Urothelium cell line (cell line): ENCODE measurements around the gene CDK17.
"Not testable (repeated sequence)": the region's sequence is repeated elsewhere in the genome, so short reads cannot be mapped to it uniquely, and the experiment has no call there.

Experiments
- DNase-seq: peaks from one replicate; pipeline ENCODE4 v3.0.0; 2011; ENCODE audit warnings: low spot score, mixed read lengths
- FAIRE-seq: peaks from 2 replicates; lab custom pipeline; 2011; peaks lifted over from hg19 to GRCh38; lab: Jason Lieb, UNC

CDK17 gene

DNA sequence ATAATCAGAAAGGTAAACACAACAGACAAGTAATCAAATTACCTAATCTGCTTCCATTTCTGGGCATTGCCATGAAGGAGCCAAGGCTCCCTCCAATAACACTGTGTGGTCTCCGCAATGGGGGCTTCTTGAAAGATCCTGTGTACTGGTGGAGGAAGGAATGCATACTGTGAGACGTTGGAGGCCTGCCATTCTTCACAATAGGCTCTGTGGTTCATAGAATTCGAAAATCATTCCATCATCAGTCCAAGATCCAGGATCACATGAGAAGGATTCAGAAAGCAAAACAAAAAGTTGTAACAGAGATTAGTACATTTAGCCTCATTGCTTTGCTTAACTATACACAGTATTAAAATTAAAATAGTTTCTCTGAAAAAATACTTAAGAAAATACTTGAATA is 76.3 kb downstream of the CDK17 start:
- DNase-seq (no peak), FAIRE-seq (no peak)

DNA sequence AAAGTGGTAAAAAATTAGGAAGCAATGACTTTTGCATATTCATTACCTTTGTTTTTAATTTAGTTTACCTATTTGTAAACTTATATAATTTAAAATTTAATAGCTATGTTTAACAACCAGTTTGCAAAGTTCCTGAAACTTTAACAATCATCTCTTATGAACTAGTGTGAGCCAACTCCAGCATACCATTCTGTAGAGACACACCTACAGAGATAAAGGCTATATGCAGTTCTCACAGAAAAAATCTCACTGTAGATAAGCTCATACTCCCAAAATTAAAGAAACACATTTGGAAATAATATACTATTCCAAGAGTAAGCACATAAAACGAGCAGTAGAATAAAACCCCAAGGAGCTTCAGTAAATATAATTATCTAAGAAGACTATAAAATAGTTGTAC is 77.5 kb downstream of the CDK17 start:
- no peak for DNase-seq
- FAIRE-seq: no peak

DNA sequence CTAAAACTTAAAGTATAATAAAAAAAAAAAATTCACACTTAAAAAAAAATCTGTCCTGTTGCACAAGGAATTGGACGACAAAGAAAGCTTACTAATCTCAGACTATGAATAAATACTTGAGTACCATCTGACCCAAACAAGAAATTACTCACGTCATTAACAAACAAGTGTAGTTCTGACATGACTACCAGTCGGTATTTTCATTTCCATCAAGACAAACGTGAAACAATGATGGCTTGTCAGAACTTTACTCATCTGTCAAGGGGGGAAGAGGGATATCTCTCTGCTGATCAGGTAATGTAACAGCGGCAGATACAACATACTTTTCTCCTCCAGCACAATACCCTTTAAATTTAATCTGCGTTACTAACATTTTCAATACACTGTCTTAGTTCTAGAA is 78.3 kb downstream of the CDK17 start:
- DNase-seq: no peak
- FAIRE-seq: no peak

DNA sequence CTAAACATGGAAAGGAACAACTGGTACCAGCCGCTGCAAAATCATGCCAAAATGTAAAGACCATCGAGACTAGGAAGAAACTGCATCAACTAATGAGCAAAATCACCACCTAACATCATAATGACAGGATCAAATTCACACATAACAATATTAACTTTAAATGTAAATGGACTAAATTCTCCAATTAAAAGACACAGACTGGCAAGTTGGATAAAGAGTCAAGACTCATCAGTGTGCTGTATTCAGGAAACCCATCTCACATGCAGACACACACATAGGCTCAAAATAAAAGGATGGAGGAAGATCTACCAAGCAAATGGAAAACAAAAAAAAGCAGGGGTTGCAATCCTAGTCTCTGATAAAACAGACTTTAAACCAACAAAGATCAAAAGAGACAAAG is 82.4 kb downstream of the CDK17 start:
- not testable (repeated sequence) for FAIRE-seq, DNase-seq

DNA sequence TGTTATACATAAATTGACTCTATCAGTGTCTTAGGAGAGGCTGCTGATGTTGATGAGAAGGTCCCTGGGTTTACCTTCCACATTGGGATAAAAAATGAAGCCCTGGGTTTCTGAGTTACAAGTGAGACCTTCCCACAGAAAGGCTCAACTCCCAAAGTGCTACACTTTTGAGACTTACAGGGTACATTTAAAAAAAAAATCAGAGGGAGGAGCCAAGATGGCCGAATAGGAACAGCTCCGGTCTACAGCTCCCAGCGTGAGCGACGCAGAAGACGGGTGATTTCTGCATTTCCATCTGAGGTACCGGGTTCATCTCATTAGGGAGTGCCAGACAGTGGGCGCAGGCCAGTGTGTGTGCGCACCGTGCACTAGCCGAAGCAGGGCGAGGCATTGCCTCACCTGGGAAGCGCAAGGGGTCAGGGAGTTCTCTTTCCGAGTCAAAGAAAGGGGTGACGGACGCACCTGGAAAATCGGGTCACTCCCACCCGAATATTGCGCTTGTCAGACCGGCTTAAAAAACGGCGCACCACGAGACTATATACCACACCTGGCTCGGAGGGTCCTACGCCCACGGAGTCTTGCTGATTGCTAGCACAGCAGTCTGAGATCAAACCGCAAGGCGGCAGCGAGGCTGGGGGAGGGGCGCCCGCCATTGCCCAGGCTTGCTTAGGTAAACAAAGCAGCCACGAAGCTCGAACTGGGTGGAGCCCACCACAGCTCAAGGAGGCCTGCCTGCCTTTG is 84.3 kb downstream of the CDK17 start:
- FAIRE-seq, DNase-seq: not testable (repeated sequence)

DNA sequence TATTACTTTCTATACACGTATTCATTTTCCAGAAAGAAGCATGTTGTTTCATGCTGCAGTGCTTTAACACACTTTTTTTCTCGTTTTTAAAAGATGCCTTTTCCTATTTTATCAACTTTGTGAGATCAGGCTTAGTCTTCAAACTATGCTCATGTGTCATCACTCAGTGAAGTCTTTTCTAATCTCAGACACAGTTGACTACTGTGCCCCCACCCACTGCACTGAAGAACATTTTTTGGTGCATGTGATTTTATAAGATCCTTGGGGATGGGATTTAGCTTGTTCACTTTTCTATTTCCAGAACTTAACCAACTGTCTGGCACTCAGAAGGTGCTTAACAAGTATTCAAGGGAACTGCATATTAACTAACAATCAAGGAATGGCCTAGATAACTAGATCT is 85.5 kb downstream of the CDK17 start:
- DNase-seq: no peak
- FAIRE-seq: no peak

DNA sequence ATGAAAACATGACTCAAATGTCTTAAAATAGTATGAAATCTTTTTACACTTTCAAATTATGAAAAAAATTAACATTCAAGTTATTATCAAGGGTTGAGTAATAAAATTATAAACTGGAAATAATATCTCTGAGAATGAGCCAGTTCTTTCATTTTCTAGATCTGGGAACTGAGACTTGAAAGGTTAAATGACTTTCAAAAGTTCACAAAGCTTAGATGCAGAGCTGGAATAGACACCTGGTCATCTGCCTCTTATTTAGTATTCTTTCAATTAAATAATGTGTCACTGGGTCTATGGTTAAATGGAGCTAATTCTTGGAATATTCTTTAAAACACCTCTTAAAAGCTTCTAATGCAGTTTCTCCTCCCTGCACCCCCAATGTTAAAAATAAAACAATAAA is 86.6 kb downstream of the CDK17 start:
- DNase-seq (no peak), FAIRE-seq (no peak)

DNA sequence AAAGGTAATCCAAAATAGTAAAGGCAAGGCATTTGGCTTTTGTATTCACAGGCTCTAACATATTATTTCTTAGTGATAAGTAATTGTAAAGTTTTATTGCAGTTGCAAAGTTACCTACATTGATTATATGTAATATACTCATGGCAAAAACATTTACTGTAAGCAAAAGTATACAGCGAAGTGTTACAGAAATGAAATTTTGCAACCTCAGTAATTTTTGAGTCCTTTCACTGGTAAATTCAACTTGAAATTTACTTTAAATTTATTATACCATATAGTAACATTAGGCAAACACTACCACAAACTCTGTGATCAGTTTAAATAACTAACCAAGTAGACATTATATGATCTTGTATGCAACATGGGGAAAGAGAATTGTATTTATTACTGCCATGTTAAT is 89.0 kb downstream of the CDK17 start:
- no peak for FAIRE-seq

DNA sequence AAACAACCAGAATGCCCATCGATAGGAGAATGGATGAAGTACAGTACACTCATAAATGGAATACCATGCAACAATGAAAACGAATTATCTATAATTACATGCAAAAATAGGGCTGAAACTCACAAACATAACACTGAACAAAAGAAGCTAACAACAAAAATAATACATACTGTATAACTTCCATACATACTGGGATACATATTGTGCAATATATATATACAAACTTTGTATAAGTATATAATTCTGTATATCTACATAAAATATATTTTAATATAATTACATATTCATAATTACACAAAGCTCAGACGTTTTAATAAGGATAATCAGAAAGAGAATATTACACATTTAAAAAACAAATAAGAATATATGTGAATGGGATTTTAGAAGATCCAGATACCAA is 90.2 kb downstream of the CDK17 start:
- no peak for DNase-seq
- FAIRE-seq: no peak

More for the DNA sequence above, 89.0 kb downstream of the CDK17 start:
- no peak for DNase-seq

DNA sequence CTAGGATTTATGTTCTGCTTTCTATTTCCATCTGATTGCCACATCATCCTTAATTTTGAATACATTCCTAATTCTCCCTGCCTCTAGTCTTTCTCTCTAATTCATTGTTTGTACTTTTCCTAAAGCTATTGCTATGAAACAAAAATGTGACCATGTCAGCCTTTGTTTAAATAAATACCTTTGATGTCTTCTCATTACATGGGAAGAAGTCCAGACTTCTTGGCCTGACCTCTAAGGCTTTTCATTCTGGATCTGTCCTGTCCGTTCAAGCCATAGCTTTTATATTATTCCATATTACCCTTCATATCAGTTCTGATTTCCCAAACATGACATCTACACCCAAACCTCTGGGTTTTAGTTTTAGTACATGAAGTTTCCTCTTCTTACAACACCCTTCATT is 91.4 kb downstream of the CDK17 start:
- FAIRE-seq (no peak), DNase-seq (no peak)

DNA sequence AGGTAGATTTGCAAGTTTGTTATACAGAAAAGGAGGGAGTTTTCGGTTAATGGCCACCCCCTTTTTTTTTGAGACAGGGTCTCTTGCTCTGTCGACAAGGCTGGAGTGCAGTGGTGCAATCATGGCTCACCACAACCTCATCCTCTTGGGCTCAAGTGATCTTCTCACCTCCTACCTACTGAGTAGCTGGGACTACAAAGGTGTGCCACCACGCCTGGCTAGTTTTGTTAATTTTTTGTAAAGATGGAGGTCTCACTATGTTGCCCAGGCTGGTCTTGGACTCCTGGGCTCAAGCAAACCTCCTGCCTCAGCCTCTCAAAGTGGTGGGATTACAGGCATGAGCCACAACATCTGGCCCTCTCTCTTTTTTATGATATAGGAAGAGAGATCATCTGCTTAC is 94.6 kb downstream of the CDK17 start:
- DNase-seq (no peak), FAIRE-seq (no peak)

DNA sequence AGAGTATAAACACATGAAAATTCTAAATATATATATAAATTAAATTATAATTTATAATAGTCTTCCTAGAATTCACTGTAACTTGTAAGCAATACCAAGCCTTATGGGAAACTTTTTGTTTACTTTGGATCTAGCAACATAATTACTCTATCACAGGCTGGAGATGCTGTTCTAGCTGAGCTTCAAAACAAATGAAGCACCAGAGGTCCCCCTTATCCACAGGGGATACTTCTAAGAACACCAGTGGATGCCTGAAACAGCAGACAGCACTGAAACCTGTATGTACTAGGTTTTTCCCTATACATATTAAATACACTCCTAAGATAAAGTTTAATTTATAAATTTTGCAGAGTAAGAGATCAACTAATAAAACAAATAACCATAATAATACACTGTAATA is 96.6 kb downstream of the CDK17 start:
- DNase-seq (no peak), FAIRE-seq (no peak)

DNA sequence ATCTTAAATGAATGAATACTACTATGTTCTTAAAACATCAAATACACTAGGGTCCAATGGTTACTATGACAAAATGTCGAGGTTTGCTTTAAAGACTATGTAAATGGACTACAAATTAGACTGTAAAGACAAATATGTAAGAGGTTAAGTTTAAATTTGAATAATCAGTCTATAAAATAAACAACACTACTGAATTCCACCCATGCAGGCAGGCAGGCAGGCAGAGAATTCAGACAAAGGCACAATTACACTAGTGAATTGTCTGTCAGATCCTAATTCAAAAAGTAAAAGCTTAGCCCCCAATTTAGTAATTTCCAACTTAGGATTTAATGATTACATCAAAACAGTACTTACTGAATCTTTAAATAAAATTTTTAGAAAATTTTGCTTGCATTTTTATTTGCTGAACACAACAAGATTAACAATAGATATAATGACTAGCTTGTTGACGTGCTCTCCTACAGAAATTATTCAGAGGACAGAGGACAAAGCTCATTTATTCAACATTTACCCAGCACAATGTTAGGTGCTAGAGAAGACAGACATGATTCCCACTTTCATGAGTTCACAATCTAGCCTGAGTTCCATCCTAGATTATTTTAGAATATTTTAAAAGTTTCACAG is 97.4 kb downstream of the CDK17 start:
- DNase-seq (no peak), FAIRE-seq (no peak)

DNA sequence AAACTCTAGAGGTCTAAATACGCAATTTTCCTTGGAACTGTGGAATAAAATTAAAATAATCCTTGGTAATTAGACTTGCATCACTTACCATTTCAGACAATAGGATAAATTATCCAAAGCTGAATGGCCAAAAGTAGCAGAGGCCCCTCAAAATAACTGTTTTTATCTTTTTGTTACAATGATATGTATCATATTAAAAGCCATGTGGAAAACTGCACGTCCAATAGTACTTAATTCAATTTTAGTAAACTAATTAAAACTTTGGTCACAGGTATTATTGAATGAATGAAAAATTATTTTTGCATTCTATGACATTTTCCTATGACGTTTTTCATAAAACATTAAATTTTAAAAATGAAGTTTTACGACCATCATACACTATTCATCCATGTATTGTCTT is 98.5 kb downstream of the CDK17 start:
- no peak for FAIRE-seq
- no peak for DNase-seq

DNA sequence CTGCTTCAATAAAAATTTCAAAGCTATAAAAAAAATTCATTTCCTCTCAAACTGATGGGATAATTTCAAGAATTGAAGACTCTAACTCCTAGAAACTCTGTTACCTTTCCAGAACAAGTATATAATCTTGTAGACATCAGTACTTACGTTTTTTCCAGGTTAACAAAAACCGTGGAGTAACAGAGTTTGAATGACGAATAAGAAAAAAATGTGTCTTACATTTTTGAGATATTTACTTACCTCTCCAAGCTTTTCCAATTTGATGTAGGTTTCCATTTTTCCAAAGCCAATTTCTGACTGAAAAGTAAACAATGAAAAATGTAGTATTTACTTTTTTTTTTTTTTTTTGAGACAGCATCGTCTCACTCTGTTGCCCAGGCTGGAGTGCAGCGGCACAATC is 100.2 kb downstream of the CDK17 start:
- FAIRE-seq: no peak
- DNase-seq: no peak

DNA sequence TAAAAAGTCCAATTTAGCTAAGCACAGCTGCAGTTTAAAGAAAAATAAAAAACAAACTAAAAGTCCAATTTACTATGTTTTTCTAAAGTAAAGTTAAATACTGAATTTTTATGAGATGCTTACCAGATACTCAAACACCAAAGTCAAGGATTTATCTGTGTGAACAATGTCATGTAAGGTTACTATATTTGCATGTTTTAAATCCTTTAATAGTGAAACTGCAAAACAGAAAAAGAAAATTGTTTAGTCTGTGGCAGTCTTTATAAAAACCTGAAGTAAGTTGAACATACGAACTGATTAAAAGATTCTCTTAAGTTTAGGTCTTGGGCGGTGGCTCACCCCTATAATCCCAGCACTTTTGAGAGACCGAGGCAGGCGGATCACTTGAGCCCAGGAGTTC is 102.7 kb downstream of the CDK17 start:
- FAIRE-seq (no peak), DNase-seq (no peak)

DNA sequence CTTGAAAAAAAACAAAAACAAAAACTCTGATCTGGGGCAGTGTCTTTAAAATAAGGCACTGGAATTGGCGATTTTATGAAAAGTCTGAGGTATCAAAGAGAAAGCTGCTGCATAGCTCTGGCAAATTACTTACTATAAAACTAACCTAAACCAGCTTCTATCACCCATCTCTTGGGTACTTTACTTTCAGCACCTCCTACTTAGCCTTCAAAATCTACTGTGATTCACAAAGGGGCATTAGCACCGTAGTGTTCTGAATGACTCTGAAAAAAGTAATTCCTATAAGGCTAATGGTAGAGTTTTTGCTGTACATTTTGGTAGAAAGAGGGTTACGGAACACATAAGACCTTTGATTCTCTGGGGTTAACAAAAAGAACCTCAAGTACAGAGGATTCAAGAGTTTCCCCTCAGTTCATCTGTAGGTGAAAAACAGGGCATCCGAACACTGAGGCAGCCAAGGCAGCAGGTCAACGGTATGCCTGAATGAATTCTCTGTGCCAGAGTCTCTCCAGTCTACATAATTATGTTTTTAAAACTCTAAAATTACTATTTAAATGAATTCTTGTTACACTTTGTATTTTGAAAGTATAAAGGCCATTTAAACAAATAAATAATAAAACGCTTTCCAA is 104.6 kb downstream of the CDK17 start:
- FAIRE-seq (no peak), DNase-seq (no peak)

DNA sequence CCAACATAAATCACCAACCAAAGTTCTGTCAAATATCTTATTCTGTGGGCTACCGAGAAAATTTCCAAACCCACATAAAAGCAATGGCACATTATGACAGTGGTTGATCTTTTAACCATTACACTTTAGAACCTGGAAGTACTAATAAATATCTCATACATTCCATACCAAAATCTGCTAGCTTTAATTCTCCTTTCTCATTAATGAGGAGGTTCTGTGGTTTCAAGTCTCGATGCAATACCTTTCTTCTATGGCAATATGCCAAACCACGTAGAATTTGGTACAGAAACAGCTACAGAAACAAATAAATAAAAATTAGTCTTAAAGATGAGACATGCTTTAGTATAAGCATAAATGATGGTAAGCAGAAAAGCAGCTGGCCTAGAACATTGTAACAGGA is 105.4 kb downstream of the CDK17 start:
- no peak for FAIRE-seq
- DNase-seq: no peak

DNA sequence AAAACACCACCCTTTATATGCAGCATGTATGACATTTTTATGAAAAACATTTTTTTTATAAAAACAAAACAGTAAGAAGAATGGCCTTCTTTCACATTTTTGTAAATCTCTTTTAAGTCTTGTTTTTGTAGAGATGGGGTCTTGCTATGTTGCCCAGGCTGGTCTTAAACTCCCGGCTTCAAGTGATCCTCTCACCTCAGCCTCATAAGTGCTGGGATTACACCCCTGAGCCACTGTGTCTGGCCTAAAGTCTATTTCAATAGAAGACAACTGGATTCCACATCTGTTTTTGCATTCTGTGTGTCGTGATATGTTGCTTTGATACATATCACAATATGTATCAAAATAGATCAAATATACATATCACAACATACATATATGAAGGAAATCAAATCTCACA is 107.1 kb downstream of the CDK17 start:
- DNase-seq (no peak), FAIRE-seq (no peak)

DNA sequence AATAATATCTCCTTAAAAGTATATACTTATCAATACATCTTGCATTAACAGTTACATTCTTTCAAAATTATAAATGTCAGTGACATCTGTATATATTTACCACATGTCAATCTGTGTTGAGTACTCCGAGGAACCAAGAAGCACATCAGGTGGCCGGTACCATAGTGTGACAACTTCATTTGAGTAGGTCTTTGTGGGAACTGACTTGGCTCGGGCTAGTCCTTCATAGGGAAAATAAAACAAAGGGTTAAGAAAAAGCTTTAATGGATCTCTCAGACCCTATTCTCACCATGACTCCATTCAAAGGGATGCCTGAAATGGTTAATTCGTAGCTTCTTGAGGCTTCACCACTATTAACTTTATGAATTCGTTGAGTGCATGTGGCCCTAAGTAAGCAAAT is 111.2 kb downstream of the CDK17 start:
- DNase-seq (no peak), FAIRE-seq (no peak)

DNA sequence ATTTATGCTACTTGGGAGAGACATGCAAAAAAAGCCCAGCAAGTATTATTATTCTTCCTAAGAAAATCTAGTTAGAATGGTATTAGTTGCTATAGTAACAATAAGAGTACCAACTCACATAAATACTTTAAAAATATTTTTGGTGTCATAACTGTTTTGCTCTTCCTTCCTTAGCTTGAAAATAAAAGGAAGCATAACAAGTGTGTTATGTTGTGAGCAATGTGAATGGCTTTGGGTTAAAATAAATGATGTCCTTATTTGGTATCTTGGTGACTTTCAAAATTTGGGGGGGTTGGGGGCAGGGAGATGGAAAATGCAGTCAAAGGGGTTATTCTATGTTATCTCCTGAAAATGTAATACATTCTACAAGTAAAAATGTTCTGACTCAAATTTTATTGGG is 115.1 kb downstream of the CDK17 start:
- FAIRE-seq (no peak), DNase-seq (no peak)

DNA sequence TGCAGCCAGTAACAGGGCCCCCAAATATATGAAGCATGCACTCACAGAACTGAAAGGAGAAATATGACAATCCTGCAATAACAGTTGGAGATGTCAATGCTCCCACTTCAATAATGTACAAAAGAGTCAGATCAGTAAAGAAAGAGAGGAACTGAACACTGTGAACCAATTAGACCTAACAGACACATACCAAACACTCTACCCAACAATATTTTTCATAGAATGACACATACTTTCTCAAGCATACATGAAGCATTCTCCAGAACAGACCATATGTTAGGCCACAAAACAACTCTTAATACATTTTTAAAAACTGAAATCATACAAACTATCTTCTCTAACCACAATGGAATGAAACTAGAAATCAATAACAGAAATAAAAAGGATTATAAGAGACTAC is 125.9 kb downstream of the CDK17 start:
- DNase-seq: no peak
- FAIRE-seq: no peak
